Ascending aorta (tissue), 2 donors: ENCODE measurements around the gene KIF14. TPM values are rescaled to one million over a fixed set of nuclear protein-coding genes. Genes with fewer than 3 reads are reported as not detected.

Experiments
- DNase-seq, 2 donors: peaks; one replicate each; pipeline ENCODE4 v3.0.0-alpha.2; 2019; ENCODE audit warnings: low spot score in 2 of 2
- H3K27ac ChIP-seq, 2 donors: fragments of 200-600 bp; sonication (generic); one replicate each; pipeline ENCODE4 v1.5.1; 2016 to 2017; ENCODE audit warnings: mild to moderate bottlenecking in 1 of 2
- H3K27me3 ChIP-seq: fragments of 200-600 bp; sonication (generic); one replicate; pipeline ENCODE4 v1.5.1; 2017
- H3K36me3 ChIP-seq, 2 donors: fragments of 200-600 bp; sonication (generic); one replicate each; pipeline ENCODE4 v1.5.1; 2016
- H3K4me1 ChIP-seq, 2 donors: fragments of 200-600 bp; sonication (generic); one replicate each; pipeline ENCODE4 v1.5.1; 2016 to 2017; ENCODE audit warnings: mild to moderate bottlenecking in 1 of 2
- H3K4me3 ChIP-seq, 2 donors: fragments of 200-600 bp; sonication (generic); one replicate each; pipeline ENCODE4 v1.5.1; 2016 to 2017; ENCODE audit warnings: mild to moderate bottlenecking in 1 of 2
- H3K9me3 ChIP-seq, 2 donors: fragments of 200-600 bp; sonication (generic); one replicate each; pipeline ENCODE4 v1.5.1; 2016
- CTCF ChIP-seq, 3 experiments: fragments of 200-600 bp in 2 of 3; fragments of 450-650 bp in 1 of 3; sonication (generic) in 2 of 3; IDR thresholded peaks; one replicate each; pipeline ENCODE4 v1.5.1; 2016 to 2019; ENCODE audit warnings: antibody characterized with exemption in 3 of 3, mild to moderate bottlenecking in 1 of 3, moderate library complexity in 1 of 3
- intact Hi-C: fragments of 100-400 bp; cut with DNase I; formaldehyde crosslinking; loops from one replicate; pipeline ENCODE4 v1.15.1; 2023
- total RNA-seq: library from RNA; depleted of rRNA; stranded (reverse); fragments of >200 nt; gene quantifications from one replicate; pipeline ENCODE4 v1.1.0, GENCODE V29; 2016

KIF14 gene
- total RNA-seq, 1 donor from 2014 or later = not detected

DNA sequence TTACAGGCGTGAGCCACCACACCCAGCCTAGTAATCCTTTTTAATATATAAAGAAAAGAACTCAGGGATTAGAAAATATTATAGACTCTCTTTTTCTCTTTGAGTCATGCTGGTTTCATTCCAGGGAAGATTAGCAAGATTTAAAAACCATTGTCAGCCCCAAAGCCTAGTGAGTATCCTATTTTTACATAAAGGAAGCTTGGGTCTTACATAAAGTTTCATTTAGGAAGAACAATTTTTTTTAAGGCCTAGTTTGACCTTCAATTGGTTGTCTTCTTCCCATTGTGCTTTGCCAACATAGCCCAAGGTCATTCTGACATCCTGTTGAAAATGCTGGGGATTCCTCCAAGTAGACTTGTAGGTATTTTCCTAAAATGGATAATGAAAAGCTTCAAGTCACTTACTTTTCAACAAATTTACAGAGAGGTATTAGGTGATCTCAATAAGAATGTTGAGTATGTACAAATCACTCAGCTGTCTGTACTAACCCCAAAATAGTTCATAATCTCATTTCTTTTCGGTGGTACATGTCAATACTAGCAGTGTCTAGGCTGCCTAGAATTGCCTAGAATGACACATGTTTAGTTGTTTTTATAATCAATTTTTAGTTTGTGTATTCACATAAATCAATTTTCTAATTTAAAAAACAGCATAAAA is 4.3 kb upstream of the KIF14 start:
- TF ChIP-seq CTCF (IDR thresholded peaks at IDR 0.05) = no peak
- Histone ChIP-seq H3K9me3 (no peaks in the 10 kb centered on the region), H3K27ac (no peak overlapping the region), H3K27me3 (no peaks in the 10 kb centered on the region), H3K4me1 (peaks cover 0 to 4% of the 10 kb centered on the region in 2 donors), H3K36me3 (no peaks in the 10 kb centered on the region), H3K4me3 (no peak overlapping the region)
- DNase-seq = no peak
- intact Hi-C loops = loop anchor here (5.0 kb wide), 1 partner anchor 487 kb away; the partner anchor contains the start of gene CACNA1S

DNA sequence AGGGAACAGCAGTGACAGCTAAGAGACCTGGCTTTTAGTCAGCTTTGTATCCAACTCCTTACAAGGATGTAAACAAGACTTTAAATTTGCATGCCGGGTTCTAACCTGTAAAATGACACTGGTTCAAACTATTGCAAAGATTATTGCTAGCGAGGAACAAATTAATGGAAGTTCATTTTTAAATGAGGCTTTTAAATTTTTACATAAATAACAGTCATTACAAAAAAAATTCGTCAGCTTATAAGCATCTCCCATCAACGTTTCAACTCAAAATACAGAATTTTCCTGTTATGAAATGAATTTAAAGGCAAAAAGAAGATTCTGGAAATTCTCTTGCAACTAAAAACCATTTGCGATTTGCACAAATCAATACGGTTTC is 668 bp downstream of the KIF14 start:
- no peak for DNase-seq
- Histone ChIP-seq H3K9me3 (no peaks in the 10 kb centered on the region), H3K36me3 (no peaks in the 10 kb centered on the region), H3K4me3 (peak overlapping the region; percentile 79), H3K27me3 (no peaks in the 10 kb centered on the region), H3K4me1 (peaks cover 0 to 4% of the 10 kb centered on the region in 2 donors), H3K27ac (no peak overlapping the region)
- intact Hi-C loops = loop anchor here (1.0 to 5.0 kb wide), 3 partner anchors 50 to 492 kb away; partner anchors contain the start of gene CACNA1S
- no peak for TF ChIP-seq CTCF (IDR thresholded peaks at IDR 0.05)

GRCh38 chr1:200610846-200611245 is 9.7 kb downstream of the KIF14 start:
- Histone ChIP-seq H3K27me3 (no peaks in the 10 kb centered on the region), H3K4me3 (no peak overlapping the region), H3K27ac (no peak overlapping the region), H3K4me1 (no peaks in the 10 kb centered on the region), H3K36me3 (no peaks in the 10 kb centered on the region), H3K9me3 (no peaks in the 10 kb centered on the region)
- no peak for DNase-seq
- intact Hi-C loops = no loop called here
- no peak for TF ChIP-seq CTCF (IDR thresholded peaks at IDR 0.05)

DNA sequence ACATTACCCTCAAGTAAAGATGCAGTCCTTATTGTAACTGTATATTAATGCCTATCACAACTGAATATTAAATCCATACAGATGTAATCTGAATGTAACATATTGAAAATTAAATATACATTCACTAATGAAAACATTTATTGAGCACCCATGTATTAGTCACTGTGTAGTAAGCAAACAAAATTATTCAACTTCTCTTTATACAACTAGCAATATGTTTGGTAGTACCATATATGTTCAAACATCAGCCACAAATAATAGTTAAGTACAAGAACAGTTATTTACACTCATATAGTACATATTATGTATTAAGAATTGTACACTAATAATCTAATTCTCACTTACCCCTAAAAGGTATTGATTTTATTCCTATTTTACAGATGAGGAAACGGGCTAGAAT is 17.9 kb downstream of the KIF14 start:
- TF ChIP-seq CTCF (IDR thresholded peaks at IDR 0.05) = no peak
- DNase-seq = no peak

DNA sequence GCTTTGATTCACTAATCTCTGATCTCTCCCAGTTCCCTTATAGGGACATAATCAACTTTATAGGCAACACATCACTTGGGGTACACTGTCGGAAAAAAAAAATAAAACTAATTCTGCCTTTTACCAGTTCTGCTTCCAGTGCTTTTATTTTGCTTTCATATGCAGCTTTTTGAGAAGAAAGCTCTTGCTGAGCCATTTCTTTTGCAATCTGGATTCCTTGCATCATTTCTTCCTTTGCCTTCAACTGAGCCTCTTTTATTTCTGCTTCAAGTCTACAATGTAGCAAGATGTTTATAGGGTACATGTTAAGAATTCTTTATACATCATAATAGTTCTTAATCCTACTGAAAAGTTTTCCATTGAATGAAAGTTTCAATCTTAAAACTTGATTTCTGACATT is 30.6 kb downstream of the KIF14 start:
- no peak for TF ChIP-seq CTCF (IDR thresholded peaks at IDR 0.05)
- intact Hi-C loops = no loop called here
- DNase-seq = no peak

More for the DNA sequence above, 17.9 kb downstream of the KIF14 start:
- Histone ChIP-seq H3K27ac (no peak overlapping the region), H3K4me3 (no peak overlapping the region), H3K36me3 (no peaks in the 10 kb centered on the region), H3K4me1 (no peaks in the 10 kb centered on the region), H3K9me3 (no peaks in the 10 kb centered on the region), H3K27me3 (no peaks in the 10 kb centered on the region)
- intact Hi-C loops = no loop called here

More for the DNA sequence above, 30.6 kb downstream of the KIF14 start:
- Histone ChIP-seq H3K36me3 (no peaks in the 10 kb centered on the region), H3K9me3 (no peaks in the 10 kb centered on the region), H3K4me1 (no peaks in the 10 kb centered on the region), H3K27ac (no peak overlapping the region), H3K27me3 (no peaks in the 10 kb centered on the region), H3K4me3 (no peak overlapping the region)
